Muscle of leg (tissue), 11 donors: ENCODE results near the gene SOX13. TPM values are rescaled to one million over a fixed set of nuclear protein-coding genes. Genes with fewer than 3 reads are reported as not detected.

ENCODE experiments used
- DNase-seq: peaks from one replicate; pipeline ENCODE4 v3.0.0; 2013
- H3K27ac ChIP-seq: one replicate; pipeline ENCODE4 v1.5.1; 2013; ENCODE audit warnings: mild to moderate bottlenecking, low read length, control low read depth
- H3K27me3 ChIP-seq: one replicate; pipeline ENCODE4 v1.6.1; 2013; ENCODE audit warnings: low read length; ENCODE audit not compliant: control insufficient read depth, insufficient read depth
- H3K36me3 ChIP-seq: one replicate; pipeline ENCODE4 v1.6.1; 2013; ENCODE audit warnings: low read length; ENCODE audit not compliant: control insufficient read depth, insufficient read depth
- H3K4me1 ChIP-seq: one replicate; pipeline ENCODE4 v1.6.1; 2013; ENCODE audit warnings: low read length; ENCODE audit not compliant: control insufficient read depth, insufficient read depth
- H3K4me3 ChIP-seq: one replicate; pipeline ENCODE4 v1.5.1; 2013; ENCODE audit warnings: low read length, control low read depth
- H3K9me3 ChIP-seq: replicated peaks from 2 replicates; pipeline ENCODE4 v1.6.1; 2013; ENCODE audit warnings: low read depth, low read length; ENCODE audit not compliant: control insufficient read depth
- WGBS: methylation state at CpG from one replicate; pipeline ENCODE4 v1.1.5; 2013; ENCODE audit warnings: missing lambda C conversion rate; ENCODE audit not compliant: insufficient coverage; 5-methylcytosine and 5-hydroxymethylcytosine counted together
- polyA plus RNA-seq, 8 donors: library from polyadenylated mRNA; unstranded; fragments of 120-200 nt; gene quantifications; one replicate each; pipeline versions ENCODE4 v1.2.1 to v1.2.3, GENCODE V29; 2013; ENCODE audit warnings: inconsistent platforms in 1 of 8, low replicate concordance in 1 of 8; ENCODE audit not compliant: insufficient read length in 8 of 8, insufficient read depth in 1 of 8
- total RNA-seq: library from RNA; stranded (reverse); fragments of 120-200 nt; gene quantifications from one replicate; pipeline ENCODE4 v1.2.4, GENCODE V29; 2013

SOX13 gene
- total and polyA plus RNA-seq, 9 donors: 11.0 to 29.3 (median 18.8) TPM

GRCh38 chr1:204053893-204054292 is 19.0 kb upstream of the SOX13 start:
- Histone ChIP-seq H3K9me3 (no peaks in the 10 kb centered on the region), H3K4me3 (no peak overlapping the region), H3K4me1 (no peaks in the 10 kb centered on the region), H3K36me3 (no peaks in the 10 kb centered on the region), H3K27ac (no peak overlapping the region), H3K27me3 (no peaks in the 10 kb centered on the region)
- no CpG with 5 or more reads among the region's 2 CpGs for WGBS
- no peak for DNase-seq

GRCh38 chr1:204059970-204060369 is 12.9 kb upstream of the SOX13 start:
- Histone ChIP-seq H3K36me3 (no peaks in the 10 kb centered on the region), H3K27me3 (no peaks in the 10 kb centered on the region), H3K27ac (no peak overlapping the region), H3K4me3 (no peak overlapping the region), H3K9me3 (no peaks in the 10 kb centered on the region), H3K4me1 (peaks cover 2% of the 10 kb centered on the region)
- DNase-seq: no peak
- WGBS: 80% methylated on average over 2 of the region's 7 CpGs

GRCh38 chr1:204062106-204062505 is 10.8 kb upstream of the SOX13 start:
- Histone ChIP-seq H3K4me3 (no peak overlapping the region), H3K27me3 (peaks cover 2% of the 10 kb centered on the region), H3K36me3 (no peaks in the 10 kb centered on the region), H3K27ac (no peak overlapping the region), H3K4me1 (peaks cover 13% of the 10 kb centered on the region), H3K9me3 (no peaks in the 10 kb centered on the region)
- WGBS: no CpG with 5 or more reads among the region's 2 CpGs
- no peak for DNase-seq

GRCh38 chr1:204065174-204065985 is 7.5 kb upstream of the SOX13 start:
- H3K4me3 ChIP-seq: no peak overlapping the region
- H3K36me3 ChIP-seq: no peaks in the 10 kb centered on the region
- peak; percentile 56 for DNase-seq
- no peaks in the 10 kb centered on the region for H3K9me3 ChIP-seq
- H3K27me3 ChIP-seq: peaks cover 2% of the 10 kb centered on the region
- H3K27ac ChIP-seq: peak overlapping the region; percentile 59
- H3K4me1 ChIP-seq: peaks cover 13% of the 10 kb centered on the region
- 32% methylated on average over 4 of the region's 8 CpGs for WGBS

GRCh38 chr1:204065986-204066300 is 7.0 kb upstream of the SOX13 start:
- Histone ChIP-seq H3K36me3 (no peaks in the 10 kb centered on the region), H3K27me3 (peaks cover 2% of the 10 kb centered on the region), H3K9me3 (no peaks in the 10 kb centered on the region), H3K27ac (no peak overlapping the region), H3K4me3 (no peak overlapping the region), H3K4me1 (peaks cover 13% of the 10 kb centered on the region)
- 65% methylated on average over 4 of the region's 7 CpGs for WGBS
- no peak for DNase-seq

- Histone ChIP-seq H3K4me3 (no peak overlapping the region), H3K4me1 (peaks cover 16% of the 10 kb centered on the region), H3K27me3 (peaks cover 5% of the 10 kb centered on the region), H3K36me3 (no peaks in the 10 kb centered on the region), H3K27ac (no peak overlapping the region), H3K9me3 (no peaks in the 10 kb centered on the region)
- WGBS: 90% methylated on average over 2 of the region's 5 CpGs
- no peak for DNase-seq
These were observed 5.0 kb upstream of the SOX13 start for GRCh38 chr1:204067935-204068334.

GRCh38 chr1:204069887-204070286 is 3.0 kb upstream of the SOX13 start:
- peaks cover 21% of the 10 kb centered on the region for H3K4me1 ChIP-seq
- no peak overlapping the region for H3K27ac ChIP-seq
- no peaks in the 10 kb centered on the region for H3K36me3 ChIP-seq
- H3K4me3 ChIP-seq: no peak overlapping the region
- H3K9me3 ChIP-seq: no peaks in the 10 kb centered on the region
- WGBS: 71% methylated on average over 1 of the region's 1 CpG
- H3K27me3 ChIP-seq: peaks cover 14% of the 10 kb centered on the region
- DNase-seq: no peak

GRCh38 chr1:204070895-204071294 is 2.0 kb upstream of the SOX13 start:
- Histone ChIP-seq H3K4me1 (peaks cover 20% of the 10 kb centered on the region), H3K36me3 (no peaks in the 10 kb centered on the region), H3K4me3 (no peak overlapping the region), H3K27me3 (peaks cover 19% of the 10 kb centered on the region), H3K27ac (no peak overlapping the region), H3K9me3 (no peaks in the 10 kb centered on the region)
- DNase-seq: no peak
- WGBS: 77% methylated on average over 5 of the region's 6 CpGs

- H3K4me1 ChIP-seq: peaks cover 40% of the 10 kb centered on the region
- WGBS: 0% methylated on average over 26 of the region's 39 CpGs
- H3K27me3 ChIP-seq: peaks cover 19% of the 10 kb centered on the region
- no peaks in the 10 kb centered on the region for H3K9me3 ChIP-seq
- peak overlapping the region; percentile 79 for H3K4me3 ChIP-seq
- H3K27ac ChIP-seq: peak overlapping the region; percentile 70
- H3K36me3 ChIP-seq: no peaks in the 10 kb centered on the region
- peak; percentile 26 for DNase-seq
These were observed 940 bp downstream of the SOX13 start for GRCh38 chr1:204073837-204074273.

GRCh38 chr1:204074274-204075138 is 1.6 kb downstream of the SOX13 start:
- H3K9me3 ChIP-seq: no peaks in the 10 kb centered on the region
- no peaks in the 10 kb centered on the region for H3K36me3 ChIP-seq
- peaks cover 19% of the 10 kb centered on the region for H3K27me3 ChIP-seq
- H3K4me1 ChIP-seq: peaks cover 41% of the 10 kb centered on the region
- under 1% methylated on average over 47 of the region's 65 CpGs for WGBS
- H3K27ac ChIP-seq: peak overlapping the region; percentile 70
- peak overlapping the region; percentile 79 for H3K4me3 ChIP-seq
- peak; percentile 84 for DNase-seq
